GM18511 (cell line): ENCODE measurements around the gene APOL1.
"Not testable (repeated sequence)": the region's sequence is repeated elsewhere in the genome, so short reads cannot be mapped to it uniquely, and the experiment has no call there.

Source experiments
- ATAC-seq: cut with Tn5 transposase; IDR thresholded peaks from one replicate; pipeline ENCODE4 v1.9.1; 2021; ENCODE audit warnings: mild to moderate bottlenecking, moderate library complexity; ENCODE audit not compliant: unreplicated experiment

The APOL1 gene

GRCh38 chr22:36290391-36291075 is 37.6 kb downstream of the APOL1 start:
- ATAC-seq: not testable (repeated sequence)

- ATAC-seq: no peak
Observed at GRCh38 chr22:36291831-36292740, 39.2 kb downstream of the APOL1 start.

GRCh38 chr22:36292823-36293530 is 40.0 kb downstream of the APOL1 start:
- no peak for ATAC-seq

- ATAC-seq: no peak
Observed at GRCh38 chr22:36293606-36294292, 40.8 kb downstream of the APOL1 start.

- ATAC-seq: no peak
Observed at GRCh38 chr22:36294293-36294620, 41.3 kb downstream of the APOL1 start.

- no peak for ATAC-seq
Observed at GRCh38 chr22:36294801-36295200, 41.9 kb downstream of the APOL1 start.

- no peak for ATAC-seq
Observed at GRCh38 chr22:36295247-36295646, 42.3 kb downstream of the APOL1 start.

GRCh38 chr22:36296690-36297089 is 43.8 kb downstream of the APOL1 start:
- ATAC-seq: no peak

GRCh38 chr22:36297568-36297967 is 44.6 kb downstream of the APOL1 start:
- ATAC-seq: no peak

GRCh38 chr22:36298118-36298517 is 45.2 kb downstream of the APOL1 start:
- no peak for ATAC-seq

GRCh38 chr22:36298601-36299000 is 45.7 kb downstream of the APOL1 start:
- no peak for ATAC-seq

GRCh38 chr22:36299295-36299694 is 46.4 kb downstream of the APOL1 start:
- ATAC-seq: no peak

- no peak for ATAC-seq
Observed at GRCh38 chr22:36299911-36300310, 47.0 kb downstream of the APOL1 start.

GRCh38 chr22:36300396-36301212 is 47.7 kb downstream of the APOL1 start:
- ATAC-seq: no peak

- no peak for ATAC-seq
Observed at GRCh38 chr22:36301384-36301828, 48.5 kb downstream of the APOL1 start.

GRCh38 chr22:36301851-36302250 is 48.9 kb downstream of the APOL1 start:
- ATAC-seq: no peak

- no peak for ATAC-seq
Observed at GRCh38 chr22:36302439-36303114, 49.6 kb downstream of the APOL1 start.

- no peak for ATAC-seq
Observed at GRCh38 chr22:36303115-36303467, 50.2 kb downstream of the APOL1 start.

- ATAC-seq: no peak
Observed at GRCh38 chr22:36303874-36304273, 50.9 kb downstream of the APOL1 start.

GRCh38 chr22:36304429-36304828 is 51.5 kb downstream of the APOL1 start:
- ATAC-seq: no peak
